ACHN (cell line): ENCODE results near the gene THSD4.
"Not testable (repeated sequence)": the region's sequence is repeated elsewhere in the genome, so short reads cannot be mapped to it uniquely, and the experiment has no call there.

Source experiments
- DNase-seq: peaks from one replicate; pipeline ENCODE4 v3.0.0-alpha.2; 2015
- in situ Hi-C: cut with HindIII; loops from 2 replicates; pipeline ENCODE4 v1.10.0; 2017; ENCODE audit warnings: low sequenced_read_pairs, low pct_ligation_motif_present, low pct_unique_long_range_greater_than_20kb

Gene THSD4

GRCh38 chr15:71364117-71364584 is 248.9 kb downstream of the THSD4 start:
- DNase-seq: no peak
- in situ Hi-C loops: no loop called here

GRCh38 chr15:71366522-71366921 is 251.3 kb downstream of the THSD4 start:
- DNase-seq: no peak
- in situ Hi-C loops: no loop called here

- DNase-seq: no peak
- in situ Hi-C loops: no loop called here
Measured at GRCh38 chr15:71366926-71367325, 251.7 kb downstream of the THSD4 start.

GRCh38 chr15:71367737-71368136 is 252.5 kb downstream of the THSD4 start:
- in situ Hi-C loops, DNase-seq: not testable (repeated sequence)

GRCh38 chr15:71372769-71373168 is 257.5 kb downstream of the THSD4 start:
- in situ Hi-C loops: not testable (repeated sequence)

GRCh38 chr15:71373917-71374316 is 258.6 kb downstream of the THSD4 start:
- in situ Hi-C loops: no loop called here

More at GRCh38 chr15:71372769-71373168, 257.5 kb downstream of the THSD4 start:
- not testable (repeated sequence) for DNase-seq

GRCh38 chr15:71374607-71375352 is 259.5 kb downstream of the THSD4 start:
- DNase-seq: no peak
- in situ Hi-C loops: no loop called here

More at GRCh38 chr15:71373917-71374316, 258.6 kb downstream of the THSD4 start:
- no peak for DNase-seq

- in situ Hi-C loops: no loop called here
- DNase-seq: no peak
Measured at GRCh38 chr15:71375934-71376333, 260.7 kb downstream of the THSD4 start.

GRCh38 chr15:71379893-71380292 is 264.6 kb downstream of the THSD4 start:
- in situ Hi-C loops: no loop called here
- DNase-seq: no peak

- in situ Hi-C loops: no loop called here
- no peak for DNase-seq
Measured at GRCh38 chr15:71380345-71380744, 265.1 kb downstream of the THSD4 start.

- in situ Hi-C loops: no loop called here
- DNase-seq: no peak
Measured at GRCh38 chr15:71384501-71384900, 269.2 kb downstream of the THSD4 start.

GRCh38 chr15:71385026-71385425 is 269.8 kb downstream of the THSD4 start:
- in situ Hi-C loops: no loop called here

GRCh38 chr15:71385457-71385856 is 270.2 kb downstream of the THSD4 start:
- DNase-seq: no peak

More at GRCh38 chr15:71385026-71385425, 269.8 kb downstream of the THSD4 start:
- DNase-seq: no peak

GRCh38 chr15:71386005-71386404 is 270.7 kb downstream of the THSD4 start:
- in situ Hi-C loops: no loop called here
- DNase-seq: no peak

More at GRCh38 chr15:71385457-71385856, 270.2 kb downstream of the THSD4 start:
- in situ Hi-C loops: no loop called here

- peak; percentile 18 for DNase-seq
- in situ Hi-C loops: no loop called here
Measured at GRCh38 chr15:71386448-71387236, 271.4 kb downstream of the THSD4 start.

- no peak for DNase-seq
- in situ Hi-C loops: no loop called here
Measured at GRCh38 chr15:71387810-71388209, 272.5 kb downstream of the THSD4 start.

GRCh38 chr15:71390096-71390495 is 274.8 kb downstream of the THSD4 start:
- no peak for DNase-seq
- in situ Hi-C loops: no loop called here

GRCh38 chr15:71391421-71392088 is 276.3 kb downstream of the THSD4 start:
- in situ Hi-C loops: no loop called here
- DNase-seq: no peak

GRCh38 chr15:71392861-71393283 is 277.6 kb downstream of the THSD4 start:
- DNase-seq: no peak
- in situ Hi-C loops: no loop called here
